HEK293 (cell line): ENCODE data around the gene B4GAT1.

ENCODE experiments used
- CTCF ChIA-PET: fragments of 350-600 bp; formaldehyde crosslinking; extraction: SDS; loops from one replicate; lab custom pipeline; 2021; ENCODE audit warnings: antibody characterized with exemption; lab: Yijun Ruan, JAX
- POLR2A ChIA-PET: fragments of 300-600 bp; formaldehyde crosslinking; extraction: SDS; loops from one replicate; lab custom pipeline; 2020; ENCODE audit warnings: antibody characterized with exemption, inconsistent platforms; lab: Yijun Ruan, JAX
- H3K27ac ChIP-seq: fragments of 200-500 bp; sonication (Bioruptor generic); 2 replicates; pipeline ENCODE4 v1.5.1; 2014; ENCODE audit warnings: low read depth, low read length, control low read depth, inconsistent platforms; ENCODE audit errors: extremely low read depth
- H3K36me3 ChIP-seq, 2 experiments: fragments of 200-500 bp in 1 of 2; sonication (Bioruptor generic) in 1 of 2; 1 replicate in 1 of 2; 2 replicates in 1 of 2; pipeline ENCODE4 v1.5.1; 2014 to 2017; ENCODE audit warnings: inconsistent platforms in 2 of 2, low read length in 2 of 2; ENCODE audit not compliant: control insufficient read depth in 2 of 2, insufficient read depth in 1 of 2
- H3K4me1 ChIP-seq: fragments of 200-500 bp; sonication (Bioruptor generic); 2 replicates; pipeline ENCODE4 v1.5.1; 2014; ENCODE audit warnings: mild to moderate bottlenecking, low read length, inconsistent platforms; ENCODE audit not compliant: control insufficient read depth, insufficient read depth
- H3K4me3 ChIP-seq: 2 replicates; pipeline ENCODE4 v1.5.1; 2011; ENCODE audit warnings: low read depth, mild to moderate bottlenecking, control low read depth, low read length, moderate library complexity
- H3K9me3 ChIP-seq: fragments of 200-500 bp; sonication (Bioruptor generic); 2 replicates; pipeline ENCODE4 v1.5.1; 2014; ENCODE audit warnings: low read depth, low read length, inconsistent platforms; ENCODE audit not compliant: control insufficient read depth, insufficient read depth
- ZBTB20 ChIP-seq: fragments of 450-650 bp; formaldehyde crosslinking; IDR thresholded peaks from 2 replicates; pipeline ENCODE4 v1.5.1; 2016; ENCODE audit warnings: missing biosample characterization, missing genetic modification characterization
- ZEB2 ChIP-seq: fragments of 450-650 bp; formaldehyde crosslinking; IDR thresholded peaks from 2 replicates; pipeline ENCODE4 v1.5.1; 2016; ENCODE audit warnings: missing biosample characterization, missing genetic modification characterization
- ZNF121 ChIP-seq: fragments of 450-650 bp; formaldehyde crosslinking; IDR thresholded peaks from 2 replicates; pipeline ENCODE4 v1.5.1; 2016; ENCODE audit warnings: missing biosample characterization, missing genetic modification characterization
- ZNF146 ChIP-seq: fragments of 450-650 bp; formaldehyde crosslinking; IDR thresholded peaks from 2 replicates; pipeline ENCODE4 v1.5.1; 2016; ENCODE audit warnings: missing biosample characterization, missing genetic modification characterization
- ZNF169 ChIP-seq: fragments of 450-650 bp; formaldehyde crosslinking; IDR thresholded peaks from 2 replicates; pipeline ENCODE4 v1.5.1; 2016; ENCODE audit warnings: missing biosample characterization, missing genetic modification characterization
- ZNF302 ChIP-seq: fragments of 450-650 bp; formaldehyde crosslinking; IDR thresholded peaks from 2 replicates; pipeline ENCODE4 v1.5.1; 2016; ENCODE audit warnings: missing biosample characterization, missing genetic modification characterization, low read depth
- ZNF311 ChIP-seq: fragments of 450-650 bp; formaldehyde crosslinking; IDR thresholded peaks from 2 replicates; pipeline ENCODE4 v1.5.1; 2017; ENCODE audit warnings: missing biosample characterization, missing genetic modification characterization, borderline replicate concordance
- ZNF48 ChIP-seq: fragments of 450-650 bp; formaldehyde crosslinking; IDR thresholded peaks from 2 replicates; pipeline ENCODE4 v1.5.1; 2016; ENCODE audit warnings: missing biosample characterization, missing genetic modification characterization
- ZNF530 ChIP-seq: fragments of 450-650 bp; formaldehyde crosslinking; IDR thresholded peaks from 2 replicates; pipeline ENCODE4 v1.5.1; 2016; ENCODE audit warnings: low read depth, missing biosample characterization, missing genetic modification characterization
- ZNF549 ChIP-seq: fragments of 450-650 bp; IDR thresholded peaks from 2 replicates; pipeline ENCODE4 v1.5.1; 2018; ENCODE audit warnings: missing biosample characterization, missing genetic modification characterization, mild to moderate bottlenecking, inconsistent platforms, moderate library complexity
- ZNF654 ChIP-seq: fragments of 450-650 bp; formaldehyde crosslinking; IDR thresholded peaks from 2 replicates; pipeline ENCODE4 v1.5.1; 2016; ENCODE audit warnings: low read depth, missing biosample characterization, missing genetic modification characterization
- ZNF677 ChIP-seq: fragments of 450-650 bp; IDR thresholded peaks from 2 replicates; pipeline ENCODE4 v1.5.0; 2018; ENCODE audit warnings: missing biosample characterization, mild to moderate bottlenecking, missing genetic modification characterization, moderate library complexity
- ZNF768 ChIP-seq: fragments of 450-650 bp; formaldehyde crosslinking; IDR thresholded peaks from 2 replicates; pipeline ENCODE4 v1.5.1; 2018; ENCODE audit warnings: missing biosample characterization, mild to moderate bottlenecking, missing genetic modification characterization
- TF ChIP-seq, protein P1 (sequence below): fragments of 450-650 bp; formaldehyde crosslinking; IDR thresholded peaks from 2 replicates; pipeline ENCODE4 v1.5.1; 2016; ENCODE audit warnings: missing biosample characterization, missing genetic modification characterization
- TF ChIP-seq, protein P2 (sequence below): fragments of 450-650 bp; formaldehyde crosslinking; IDR thresholded peaks from 2 replicates; pipeline ENCODE4 v1.5.1; 2016; ENCODE audit warnings: missing biosample characterization, missing genetic modification characterization, borderline replicate concordance
- TF ChIP-seq, protein P3 (sequence below): fragments of 450-650 bp; formaldehyde crosslinking; IDR thresholded peaks from 2 replicates; pipeline ENCODE4 v1.5.1; 2016; ENCODE audit warnings: missing biosample characterization, missing genetic modification characterization

B4GAT1 gene

DNA sequence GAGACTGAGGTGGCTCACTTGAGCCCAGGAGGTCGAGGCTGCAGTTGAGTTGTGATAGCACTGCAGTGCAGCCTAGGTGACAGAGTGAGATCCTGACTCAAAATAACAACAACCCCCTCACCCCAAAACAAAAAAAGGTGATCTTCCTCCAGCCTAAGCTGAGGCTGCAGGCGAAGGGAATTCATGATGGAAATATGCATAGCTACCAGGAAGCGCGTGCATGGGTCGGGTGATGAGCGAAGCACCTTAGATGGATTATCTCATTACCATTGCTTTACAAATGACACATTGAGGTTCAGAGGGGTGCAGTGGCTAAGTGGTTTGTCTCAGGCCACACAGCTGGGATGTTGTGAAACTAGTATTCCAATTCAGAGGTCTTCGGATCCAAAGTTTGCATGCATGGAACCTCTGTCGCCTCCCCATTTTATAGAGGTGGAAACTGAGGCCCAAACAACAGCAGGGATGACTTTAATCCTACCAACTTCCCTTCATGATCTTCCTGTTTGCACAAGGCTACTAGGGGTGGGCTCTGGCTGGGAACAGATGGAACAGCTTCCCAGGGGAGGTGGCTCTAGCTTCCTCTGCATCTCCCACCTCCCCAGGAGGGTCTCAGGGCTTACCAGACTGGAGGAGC is 19.5 kb upstream of the B4GAT1 start:
- POLR2A ChIA-PET = interaction anchor here (0.6 to 1.0 kb wide), 2 partner anchors 10 to 100 kb away, joined by 3 read pairs; partner anchors contain the start of gene PELI3
- H3K9me3 ChIP-seq = no peaks in the 10 kb centered on the region
- TF ChIP-seq, protein P1, sequence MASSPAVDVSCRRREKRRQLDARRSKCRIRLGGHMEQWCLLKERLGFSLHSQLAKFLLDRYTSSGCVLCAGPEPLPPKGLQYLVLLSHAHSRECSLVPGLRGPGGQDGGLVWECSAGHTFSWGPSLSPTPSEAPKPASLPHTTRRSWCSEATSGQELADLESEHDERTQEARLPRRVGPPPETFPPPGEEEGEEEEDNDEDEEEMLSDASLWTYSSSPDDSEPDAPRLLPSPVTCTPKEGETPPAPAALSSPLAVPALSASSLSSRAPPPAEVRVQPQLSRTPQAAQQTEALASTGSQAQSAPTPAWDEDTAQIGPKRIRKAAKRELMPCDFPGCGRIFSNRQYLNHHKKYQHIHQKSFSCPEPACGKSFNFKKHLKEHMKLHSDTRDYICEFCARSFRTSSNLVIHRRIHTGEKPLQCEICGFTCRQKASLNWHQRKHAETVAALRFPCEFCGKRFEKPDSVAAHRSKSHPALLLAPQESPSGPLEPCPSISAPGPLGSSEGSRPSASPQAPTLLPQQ (tag by site-specific recombination) = no peak
- TF ChIP-seq ZNF121 (tag by site-specific recombination) = no peak
- no peak for TF ChIP-seq ZNF146 (tag by site-specific recombination)
- no peak for TF ChIP-seq ZNF169 (tag by site-specific recombination)
- no peak for TF ChIP-seq ZNF768 (tag by site-specific recombination)
- TF ChIP-seq, protein P2, sequence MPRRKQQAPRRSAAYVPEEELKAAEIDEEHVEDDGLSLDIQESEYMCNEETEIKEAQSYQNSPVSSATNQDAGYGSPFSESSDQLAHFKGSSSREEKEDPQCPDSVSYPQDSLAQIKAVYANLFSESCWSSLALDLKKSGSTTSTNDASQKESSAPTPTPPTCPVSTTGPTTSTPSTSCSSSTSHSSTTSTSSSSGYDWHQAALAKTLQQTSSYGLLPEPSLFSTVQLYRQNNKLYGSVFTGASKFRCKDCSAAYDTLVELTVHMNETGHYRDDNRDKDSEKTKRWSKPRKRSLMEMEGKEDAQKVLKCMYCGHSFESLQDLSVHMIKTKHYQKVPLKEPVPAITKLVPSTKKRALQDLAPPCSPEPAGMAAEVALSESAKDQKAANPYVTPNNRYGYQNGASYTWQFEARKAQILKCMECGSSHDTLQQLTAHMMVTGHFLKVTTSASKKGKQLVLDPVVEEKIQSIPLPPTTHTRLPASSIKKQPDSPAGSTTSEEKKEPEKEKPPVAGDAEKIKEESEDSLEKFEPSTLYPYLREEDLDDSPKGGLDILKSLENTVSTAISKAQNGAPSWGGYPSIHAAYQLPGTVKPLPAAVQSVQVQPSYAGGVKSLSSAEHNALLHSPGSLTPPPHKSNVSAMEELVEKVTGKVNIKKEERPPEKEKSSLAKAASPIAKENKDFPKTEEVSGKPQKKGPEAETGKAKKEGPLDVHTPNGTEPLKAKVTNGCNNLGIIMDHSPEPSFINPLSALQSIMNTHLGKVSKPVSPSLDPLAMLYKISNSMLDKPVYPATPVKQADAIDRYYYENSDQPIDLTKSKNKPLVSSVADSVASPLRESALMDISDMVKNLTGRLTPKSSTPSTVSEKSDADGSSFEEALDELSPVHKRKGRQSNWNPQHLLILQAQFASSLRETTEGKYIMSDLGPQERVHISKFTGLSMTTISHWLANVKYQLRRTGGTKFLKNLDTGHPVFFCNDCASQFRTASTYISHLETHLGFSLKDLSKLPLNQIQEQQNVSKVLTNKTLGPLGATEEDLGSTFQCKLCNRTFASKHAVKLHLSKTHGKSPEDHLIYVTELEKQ (tag by site-specific recombination) = no peak
- no peak for TF ChIP-seq ZNF677
- TF ChIP-seq ZNF311 (tag by site-specific recombination) = no peak
- no peaks in the 10 kb centered on the region for H3K4me1 ChIP-seq
- H3K4me3 ChIP-seq = no peak overlapping the region
- H3K27ac ChIP-seq = no peak overlapping the region
- CTCF ChIA-PET = interaction anchor here (1.3 to 5.6 kb wide), 4 partner anchors 11 to 55 kb away, joined by 3 to 58 read pairs (median 10); no protein-coding TSS in a partner anchor
- peaks cover 0 to 62% of the 10 kb centered on the region in 2 experiments; a peak in 1 of 3 replicates for H3K36me3 ChIP-seq

DNA sequence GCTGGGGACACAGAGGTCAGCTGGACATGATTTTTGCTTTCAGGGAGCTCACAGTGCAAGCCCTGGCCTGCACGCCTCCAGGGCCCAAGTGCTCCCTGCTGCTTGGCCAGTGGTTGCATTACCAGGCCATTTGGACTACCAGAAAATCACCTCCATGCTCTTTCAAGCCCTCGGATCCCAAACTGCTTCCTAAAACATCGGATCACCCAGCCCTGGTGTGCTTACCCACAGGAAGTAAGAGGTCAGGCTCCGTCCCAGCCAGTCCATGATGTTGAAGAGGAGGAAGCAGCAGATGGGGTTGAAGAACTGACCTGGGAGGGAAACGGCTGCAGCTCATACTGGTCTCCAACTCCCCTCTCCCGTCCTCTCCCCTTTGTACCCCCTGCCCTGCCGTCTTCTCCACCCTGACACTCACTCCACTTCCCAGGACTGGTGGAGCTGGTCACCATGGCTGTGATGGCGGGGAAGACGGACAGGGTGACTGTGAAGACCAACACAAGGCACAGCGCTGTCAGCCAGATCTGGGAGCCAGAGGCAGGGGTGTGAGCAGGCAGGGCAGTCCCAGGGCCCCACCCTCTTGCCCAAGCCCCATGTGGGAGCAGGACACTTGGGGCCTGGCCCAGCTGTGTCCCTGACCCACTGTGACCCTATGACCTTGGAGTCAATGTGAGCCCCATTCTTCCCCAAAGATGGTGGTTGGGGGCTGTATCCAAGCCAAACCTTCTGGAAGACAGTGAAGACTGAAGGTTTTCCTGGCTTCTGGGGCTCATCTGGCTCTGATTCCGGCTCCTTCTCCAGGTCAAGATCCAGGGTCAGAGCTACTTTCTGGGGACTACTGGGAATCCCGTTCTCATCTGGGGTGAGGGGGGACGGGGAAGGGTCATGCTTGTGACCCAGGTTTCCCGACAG is 18.5 kb upstream of the B4GAT1 start:
- POLR2A ChIA-PET = interaction anchor here (0.6 to 1.2 kb wide), 4 partner anchors 11 to 101 kb away, joined by 3 read pairs; partner anchors contain the start of gene PELI3
- CTCF ChIA-PET = interaction anchor here (1.3 to 5.6 kb wide), 4 partner anchors 10 to 54 kb away, joined by 3 to 58 read pairs (median 10); no protein-coding TSS in a partner anchor
- H3K9me3 ChIP-seq = no peaks in the 10 kb centered on the region
- H3K4me1 ChIP-seq = no peaks in the 10 kb centered on the region
- peaks cover 0 to 62% of the 10 kb centered on the region in 2 experiments; a peak in 1 of 3 replicates for H3K36me3 ChIP-seq
- TF ChIP-seq ZNF48 (tag by site-specific recombination) = no peak
- no peak for TF ChIP-seq ZBTB20 (tag by site-specific recombination)
- no peak overlapping the region for H3K27ac ChIP-seq
- no peak overlapping the region for H3K4me3 ChIP-seq

DNA sequence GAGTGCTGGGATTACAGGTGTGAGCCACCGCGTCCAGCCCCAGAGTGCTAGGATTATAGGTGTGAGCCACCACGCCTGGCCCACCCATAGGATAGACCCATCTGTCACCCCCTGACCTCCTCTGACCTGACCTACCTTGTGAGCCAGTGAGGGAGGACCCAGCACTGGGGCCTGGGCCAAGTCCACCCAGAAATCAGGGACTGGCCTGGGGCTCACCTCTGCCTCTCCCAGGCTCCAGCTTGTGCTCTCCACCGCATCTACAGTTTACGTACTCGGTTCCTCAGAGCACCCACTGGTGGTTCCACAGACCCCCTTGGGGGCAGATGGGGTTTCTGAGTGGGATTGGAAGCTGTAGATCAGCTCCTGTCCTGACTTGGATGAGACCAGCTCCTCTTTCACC is 17.7 kb upstream of the B4GAT1 start:
- TF ChIP-seq ZNF654 (tag by site-specific recombination) (no peak), ZNF302 (tag by site-specific recombination) (no peak), ZEB2 (no peak), ZNF530 (tag by site-specific recombination) (no peak), ZNF549 (tag by site-specific recombination) (no peak)
- TF ChIP-seq, protein P3, sequence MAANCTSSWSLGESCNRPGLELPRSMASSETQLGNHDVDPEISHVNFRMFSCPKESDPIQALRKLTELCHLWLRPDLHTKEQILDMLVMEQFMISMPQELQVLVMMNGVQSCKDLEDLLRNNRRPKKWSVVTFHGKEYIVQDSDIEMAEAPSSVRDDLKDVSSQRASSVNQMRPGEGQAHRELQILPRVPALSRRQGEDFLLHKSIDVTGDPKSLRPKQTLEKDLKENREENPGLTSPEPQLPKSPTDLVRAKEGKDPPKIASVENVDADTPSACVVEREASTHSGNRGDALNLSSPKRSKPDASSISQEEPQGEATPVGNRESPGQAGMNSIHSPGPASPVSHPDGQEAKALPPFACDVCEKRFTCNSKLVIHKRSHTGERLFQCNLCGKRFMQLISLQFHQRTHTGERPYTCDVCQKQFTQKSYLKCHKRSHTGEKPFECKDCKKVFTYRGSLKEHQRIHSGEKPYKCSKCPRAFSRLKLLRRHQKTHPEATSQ (tag by site-specific recombination) = no peak
- ChIA-PET POLR2A (interaction anchor here (1.2 kb wide), 1 partner anchor 17 kb away, joined by 3 read pairs; no protein-coding TSS in a partner anchor), CTCF (interaction anchor here (1.2 to 5.6 kb wide), 6 partner anchors 12 to 55 kb away, joined by 3 to 58 read pairs (median 16); no protein-coding TSS in a partner anchor)
- Histone ChIP-seq H3K9me3 (no peaks in the 10 kb centered on the region), H3K4me3 (no peak overlapping the region), H3K4me1 (no peaks in the 10 kb centered on the region), H3K27ac (no peak overlapping the region), H3K36me3 (peaks cover 0 to 62% of the 10 kb centered on the region in 2 experiments; a peak in 1 of 3 replicates)
